ENCODE measurements around the gene PLVAP. TPM values are rescaled to one million over a fixed set of nuclear protein-coding genes. Genes with fewer than 3 reads are reported as not detected.

PLVAP gene
- total RNA-seq, 1 experiment from 2014 or later, result not detected

DNA sequence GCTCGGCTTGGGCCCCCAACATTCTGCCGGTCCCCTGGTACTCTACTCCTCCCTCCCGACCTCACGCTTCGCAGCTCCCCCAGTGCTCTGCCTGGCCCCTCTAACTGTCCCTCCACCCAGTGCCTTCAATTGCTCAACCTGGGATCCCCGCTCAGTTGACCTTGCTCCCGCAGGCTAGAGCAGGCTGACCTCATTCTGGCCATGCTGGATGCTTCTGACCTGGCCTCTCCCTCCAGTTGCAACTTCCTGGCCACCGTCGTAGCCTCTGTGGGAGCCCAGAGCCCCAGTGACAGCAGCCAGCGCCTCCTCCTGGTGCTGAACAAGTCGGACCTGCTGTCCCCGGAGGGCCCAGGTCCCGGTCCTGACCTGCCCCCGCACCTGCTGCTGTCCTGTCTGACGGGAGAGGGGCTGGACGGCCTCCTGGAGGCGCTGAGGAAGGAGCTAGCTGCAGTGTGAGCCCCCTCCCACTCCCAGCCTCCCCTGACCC lies 36.2 kb downstream of the PLVAP start:
- Histone ChIP-seq H2BK15ac (ENCODE audit: low read depth, low read length) (no peak overlapping the region), H4K91ac (ENCODE audit: insufficient read length, low read depth, low read length) (no peak overlapping the region), H3K79me1 (ENCODE audit: insufficient read depth, low read depth, low read length, poor library complexity, severe bottlenecking) (no peaks in the 10 kb centered on the region), H2AFZ (ENCODE audit: low read length) (no peak overlapping the region), H3K79me2 (ENCODE audit: insufficient read depth, low read length) (no peaks in the 10 kb centered on the region), H3K56ac (ENCODE audit: insufficient read length, low read depth, low read length) (no peak overlapping the region), H4K20me1 (ENCODE audit: control insufficient read depth, insufficient read depth, insufficient read length) (no peaks in the 10 kb centered on the region), H3K27me3 (ENCODE audit: insufficient read depth, low read length) (no peaks in the 10 kb centered on the region), H2BK12ac (ENCODE audit: insufficient read length, low read depth, low read length) (no peak overlapping the region), H3K27ac (ENCODE audit: insufficient read length, low read depth, low read length) (no peak overlapping the region), H3K18ac (ENCODE audit: insufficient read length, low read depth, low read length) (no peak overlapping the region), H3T11ph (ENCODE audit: low read length) (no peak overlapping the region), H2BK120ac (ENCODE audit: low read depth, low read length, poor library complexity, severe bottlenecking) (no peak overlapping the region), H4K8ac (replicated peaks; ENCODE audit: insufficient read length, low read depth, low read length) (no peak overlapping the region), H3K4ac (ENCODE audit: low read depth, low read length) (no peak overlapping the region), H3K4me2 (ENCODE audit: insufficient read depth, insufficient read length, low read length) (peak overlapping the region; percentile 10), H3K23me2 (ENCODE audit: insufficient read length, low read depth, low read length, poor library complexity, severe bottlenecking) (peaks cover 12% of the 10 kb centered on the region), H3K14ac (ENCODE audit: insufficient read depth, low read length) (no peak overlapping the region; the same call in 1 of the 2 replicates), H3K9me3 (ENCODE audit: control insufficient read depth, low read depth, low read length) (no peaks in the 10 kb centered on the region), H3K9ac (ENCODE audit: extremely low read depth, insufficient read length, low read length) (no peak overlapping the region), H3K4me1 (ENCODE audit: insufficient read depth, low read length) (peaks cover 2% of the 10 kb centered on the region; the same call in 1 of the 2 replicates), H3K23ac (ENCODE audit: insufficient read length, low read depth, low read length) (no peak overlapping the region), H4K5ac (ENCODE audit: insufficient read length, low read depth, low read length) (no peak overlapping the region), H2BK5ac (ENCODE audit: insufficient read length, low read length) (no peak overlapping the region), H2BK20ac (ENCODE audit: low read depth, low read length, poor library complexity, severe bottlenecking) (no peak overlapping the region), H2AK5ac (ENCODE audit: insufficient read length, low read length) (no peak overlapping the region)
- DNase-seq, result peak; percentile 79
- TF ChIP-seq, protein P1, sequence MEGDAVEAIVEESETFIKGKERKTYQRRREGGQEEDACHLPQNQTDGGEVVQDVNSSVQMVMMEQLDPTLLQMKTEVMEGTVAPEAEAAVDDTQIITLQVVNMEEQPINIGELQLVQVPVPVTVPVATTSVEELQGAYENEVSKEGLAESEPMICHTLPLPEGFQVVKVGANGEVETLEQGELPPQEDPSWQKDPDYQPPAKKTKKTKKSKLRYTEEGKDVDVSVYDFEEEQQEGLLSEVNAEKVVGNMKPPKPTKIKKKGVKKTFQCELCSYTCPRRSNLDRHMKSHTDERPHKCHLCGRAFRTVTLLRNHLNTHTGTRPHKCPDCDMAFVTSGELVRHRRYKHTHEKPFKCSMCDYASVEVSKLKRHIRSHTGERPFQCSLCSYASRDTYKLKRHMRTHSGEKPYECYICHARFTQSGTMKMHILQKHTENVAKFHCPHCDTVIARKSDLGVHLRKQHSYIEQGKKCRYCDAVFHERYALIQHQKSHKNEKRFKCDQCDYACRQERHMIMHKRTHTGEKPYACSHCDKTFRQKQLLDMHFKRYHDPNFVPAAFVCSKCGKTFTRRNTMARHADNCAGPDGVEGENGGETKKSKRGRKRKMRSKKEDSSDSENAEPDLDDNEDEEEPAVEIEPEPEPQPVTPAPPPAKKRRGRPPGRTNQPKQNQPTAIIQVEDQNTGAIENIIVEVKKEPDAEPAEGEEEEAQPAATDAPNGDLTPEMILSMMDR (conservative IDR thresholded peaks at IDR 0.05), result no peak
- peaks cover 10 to 35% (median 23%) of the 10 kb centered on the region in 3 experiments; a peak in 5 of 7 replicates for H3K36me3 Mint-ChIP-seq (ENCODE audit: insufficient read depth in 1 of 3, low read depth in 3 of 3)
- H3K27me3 Mint-ChIP-seq (ENCODE audit: low read depth), result no peaks in the 10 kb centered on the region
- H3K9me3 Mint-ChIP-seq, result no peaks in the 10 kb centered on the region; a peak in 1 of 5 replicates
- peak overlapping the region; percentile 27 to 82 (median 61); a peak in 2 of 7 replicates for H3K27ac Mint-ChIP-seq
- no CpG with 5 or more reads among the region's 17 CpGs for WGBS (ENCODE audit: extremely low coverage, insufficient read length, low lambda C conversion rate)
- H3K4me3 Mint-ChIP-seq, result no peak overlapping the region
- H3K4me1 Mint-ChIP-seq, result peaks cover 13 to 36% of the 10 kb centered on the region in 2 experiments
